Measurements from ENCODE around the gene KLRF2.

Gene KLRF2

DNA sequence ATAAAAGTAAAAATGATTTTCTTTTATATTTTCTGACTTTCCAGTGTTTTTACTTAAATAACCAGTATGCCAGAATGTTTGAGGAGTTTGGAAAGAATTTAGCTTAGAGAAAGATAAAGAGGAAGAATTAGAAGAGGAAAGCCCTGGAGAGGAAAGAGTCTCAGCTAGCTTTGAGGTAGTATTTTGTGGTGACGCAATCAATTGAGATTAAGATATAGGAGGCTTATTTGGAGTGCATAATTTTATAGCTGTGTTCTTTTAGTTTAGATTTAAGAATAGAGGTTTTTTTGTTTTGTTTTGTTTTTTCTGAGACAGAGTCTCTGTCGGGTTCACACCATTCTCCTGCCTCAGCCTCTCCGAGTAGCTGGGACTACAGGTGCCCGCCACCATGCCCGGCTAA lies 30.2 kb upstream of the KLRF2 start:
- Histone ChIP-seq H2BK15ac (ENCODE audit: low read depth, poor library complexity, severe bottlenecking) (no peak overlapping the region), H3K36me3 (ENCODE audit: control insufficient read depth in 1 of 2, insufficient read depth in 2 of 2, low read depth in 1 of 2, low read length in 2 of 2) (peaks cover 0 to 46% of the 10 kb centered on the region in 2 experiments), H2BK12ac (ENCODE audit: low read length in 2 of 2) (no peak overlapping the region), H3K23ac (ENCODE audit: low read length in 2 of 2) (no peak overlapping the region), H4K91ac (ENCODE audit: low read length) (no peak overlapping the region), H2BK5ac (ENCODE audit: low read depth, low read length, poor library complexity, severe bottlenecking) (no peak overlapping the region), H3K27me3 (ENCODE audit: control insufficient read depth in 1 of 2, insufficient read depth in 1 of 2, low read length in 2 of 2) (no peaks in the 10 kb centered on the region), H3K4me1 (ENCODE audit: control insufficient read depth, insufficient read depth, low read depth, low read length) (no peaks in the 10 kb centered on the region), H2BK120ac (ENCODE audit: low read depth, low read length) (no peak overlapping the region), H3K4me2 (ENCODE audit: low read length, poor library complexity, severe bottlenecking) (no peak overlapping the region), H3K14ac (ENCODE audit: low read length in 2 of 2) (no peak overlapping the region), H3K9me3 (ENCODE audit: control insufficient read depth, low read length) (peaks cover 17% of the 10 kb centered on the region), H3K18ac (ENCODE audit: low read depth in 1 of 2, low read length in 2 of 2) (no peak overlapping the region), H3K4ac (ENCODE audit: low read depth in 1 of 2, low read length in 2 of 2) (no peak overlapping the region), H3K4me3 (ENCODE audit: insufficient read depth in 1 of 2, low read depth in 1 of 2, low read length in 2 of 2) (no peak overlapping the region), H2AFZ (ENCODE audit: low read depth, low read length) (no peak overlapping the region), H4K8ac (ENCODE audit: low read length) (no peak overlapping the region), H3K27ac (ENCODE audit: low read length, poor library complexity, severe bottlenecking) (no peak overlapping the region), H2AK5ac (ENCODE audit: low read length, severe bottlenecking) (no peak overlapping the region), H3K79me1 (replicated peaks; ENCODE audit: low read length, poor library complexity, severe bottlenecking) (no peaks in the 10 kb centered on the region), H3K9ac (ENCODE audit: low read length) (no peak overlapping the region)
- 94% methylated on average over 5 of the region's 5 CpGs for WGBS
- no peak for DNase-seq

DNA sequence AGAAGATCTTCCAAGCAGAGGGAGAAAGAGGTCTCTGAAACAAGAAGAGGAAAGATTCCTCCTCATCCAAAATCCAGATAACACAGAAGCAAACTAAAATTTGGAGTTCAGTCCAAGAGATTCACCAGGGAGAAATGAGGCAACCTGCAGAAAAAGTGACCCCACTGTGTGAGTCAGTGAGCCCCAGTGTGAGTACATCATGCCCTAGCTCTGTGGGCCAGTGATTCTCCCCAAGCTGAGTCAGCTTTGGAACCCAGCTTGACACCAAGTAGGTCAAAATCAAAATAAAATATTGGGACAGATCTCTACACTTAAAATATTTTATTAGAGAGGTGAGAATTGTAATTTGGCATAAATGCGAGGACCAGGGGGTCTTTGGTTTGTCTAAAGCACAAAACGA lies 29.4 kb upstream of the KLRF2 start:
- Histone ChIP-seq H3K14ac (ENCODE audit: low read length in 2 of 2) (no peak overlapping the region), H3K4ac (ENCODE audit: low read depth in 1 of 2, low read length in 2 of 2) (no peak overlapping the region), H4K91ac (ENCODE audit: low read length) (no peak overlapping the region), H2BK5ac (ENCODE audit: low read depth, low read length, poor library complexity, severe bottlenecking) (no peak overlapping the region), H3K36me3 (ENCODE audit: control insufficient read depth in 1 of 2, insufficient read depth in 2 of 2, low read depth in 1 of 2, low read length in 2 of 2) (peaks cover 0 to 55% of the 10 kb centered on the region in 2 experiments), H3K23ac (ENCODE audit: low read length in 2 of 2) (no peak overlapping the region), H3K27me3 (ENCODE audit: control insufficient read depth in 1 of 2, insufficient read depth in 1 of 2, low read length in 2 of 2) (no peaks in the 10 kb centered on the region), H2BK12ac (ENCODE audit: low read length in 2 of 2) (no peak overlapping the region), H3K9me3 (ENCODE audit: control insufficient read depth, low read length) (peaks cover 17% of the 10 kb centered on the region), H3K4me3 (ENCODE audit: insufficient read depth in 1 of 2, low read depth in 1 of 2, low read length in 2 of 2) (no peak overlapping the region), H4K8ac (ENCODE audit: low read length) (no peak overlapping the region), H3K4me1 (ENCODE audit: control insufficient read depth, insufficient read depth, low read depth, low read length) (no peaks in the 10 kb centered on the region), H2AK5ac (ENCODE audit: low read length, severe bottlenecking) (no peak overlapping the region), H2AFZ (ENCODE audit: low read depth, low read length) (no peak overlapping the region), H3K9ac (ENCODE audit: low read length) (no peak overlapping the region), H3K79me1 (replicated peaks; ENCODE audit: low read length, poor library complexity, severe bottlenecking) (no peaks in the 10 kb centered on the region), H3K18ac (ENCODE audit: low read depth in 1 of 2, low read length in 2 of 2) (no peak overlapping the region), H3K4me2 (ENCODE audit: low read length, poor library complexity, severe bottlenecking) (no peak overlapping the region), H3K27ac (ENCODE audit: low read length, poor library complexity, severe bottlenecking) (no peak overlapping the region), H2BK120ac (ENCODE audit: low read depth, low read length) (no peak overlapping the region), H2BK15ac (ENCODE audit: low read depth, poor library complexity, severe bottlenecking) (no peak overlapping the region)
- WGBS = 96% methylated on average over 2 of the region's 2 CpGs
- no peak for DNase-seq

DNA sequence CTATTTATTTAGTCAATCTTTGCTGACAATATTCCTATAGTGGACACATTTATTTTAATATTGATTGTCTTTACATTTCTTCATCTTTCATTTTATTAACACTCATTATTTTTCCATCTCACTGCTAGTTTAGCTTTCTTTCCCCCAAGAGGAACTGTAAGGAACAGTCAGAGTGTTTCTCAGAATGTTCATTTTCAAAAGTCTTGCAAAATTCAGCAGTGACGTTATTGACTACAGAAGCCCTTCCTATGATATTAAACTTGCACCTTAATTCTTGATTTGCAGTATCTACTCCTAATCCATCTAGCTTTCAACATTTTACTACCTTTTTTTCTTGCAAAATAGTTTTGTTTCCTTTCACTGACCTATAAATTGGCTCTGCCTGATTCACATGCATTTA lies 25.1 kb upstream of the KLRF2 start:
- Histone ChIP-seq H3K4ac (ENCODE audit: low read depth in 1 of 2, low read length in 2 of 2) (no peak overlapping the region), H3K18ac (ENCODE audit: low read depth in 1 of 2, low read length in 2 of 2) (no peak overlapping the region)
- 95% methylated on average over 1 of the region's 1 CpG for WGBS

DNA sequence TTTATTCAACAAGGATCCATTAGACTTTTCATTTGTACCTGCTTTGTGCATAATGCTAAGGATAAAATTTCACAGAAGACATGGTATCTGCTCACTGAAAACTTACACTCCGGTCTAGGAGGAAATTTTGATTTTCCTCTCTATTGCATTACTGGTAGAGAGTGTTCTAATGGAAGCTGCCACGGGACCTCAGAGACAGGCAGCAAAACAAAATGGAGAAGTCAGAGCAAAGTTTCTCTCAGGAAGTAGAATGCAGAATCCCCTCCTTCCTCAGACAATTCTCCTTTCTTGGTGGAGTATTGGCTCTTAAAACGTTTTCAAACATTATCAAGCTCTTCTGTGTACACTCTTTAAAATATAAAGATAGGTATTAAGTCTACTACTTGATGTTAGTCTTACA lies 24.4 kb upstream of the KLRF2 start:
- no peak overlapping the region for H3K18ac ChIP-seq (ENCODE audit: low read depth in 1 of 2, low read length in 2 of 2)
- no peak overlapping the region for H2BK12ac ChIP-seq (ENCODE audit: low read length in 2 of 2)
- H3K4me1 ChIP-seq (ENCODE audit: control insufficient read depth, insufficient read depth, low read depth, low read length) = no peaks in the 10 kb centered on the region
- no peak overlapping the region for H3K9ac ChIP-seq (ENCODE audit: low read length)
- H3K14ac ChIP-seq (ENCODE audit: low read length in 2 of 2) = no peak overlapping the region
- H3K9me3 ChIP-seq (ENCODE audit: control insufficient read depth, low read length) = no peaks in the 10 kb centered on the region
- H3K4ac ChIP-seq (ENCODE audit: low read depth in 1 of 2, low read length in 2 of 2) = no peak overlapping the region
- H2AK5ac ChIP-seq (ENCODE audit: low read length, severe bottlenecking) = no peak overlapping the region
- no peak overlapping the region for H3K4me2 ChIP-seq (ENCODE audit: low read length, poor library complexity, severe bottlenecking)
- no peaks in the 10 kb centered on the region for H3K79me1 ChIP-seq (replicated peaks; ENCODE audit: low read length, poor library complexity, severe bottlenecking)
- H2AFZ ChIP-seq (ENCODE audit: low read depth, low read length) = no peak overlapping the region
- no peak for DNase-seq
- no peak overlapping the region for H4K8ac ChIP-seq (ENCODE audit: low read length)
- H2BK15ac ChIP-seq (ENCODE audit: low read depth, poor library complexity, severe bottlenecking) = no peak overlapping the region
- no peaks in the 10 kb centered on the region for H3K27me3 ChIP-seq (ENCODE audit: control insufficient read depth in 1 of 2, insufficient read depth in 1 of 2, low read length in 2 of 2)
- H4K91ac ChIP-seq (ENCODE audit: low read length) = no peak overlapping the region
- peaks cover 0 to 67% of the 10 kb centered on the region in 2 experiments for H3K36me3 ChIP-seq (ENCODE audit: control insufficient read depth in 1 of 2, insufficient read depth in 2 of 2, low read depth in 1 of 2, low read length in 2 of 2)
- no peak overlapping the region for H2BK5ac ChIP-seq (ENCODE audit: low read depth, low read length, poor library complexity, severe bottlenecking)
- H3K23ac ChIP-seq (ENCODE audit: low read length in 2 of 2) = no peak overlapping the region
- no peak overlapping the region for H2BK120ac ChIP-seq (ENCODE audit: low read depth, low read length)
- 94% methylated on average over 2 of the region's 3 CpGs for WGBS
- no peak overlapping the region for H3K4me3 ChIP-seq (ENCODE audit: insufficient read depth in 1 of 2, low read depth in 1 of 2, low read length in 2 of 2)
- H3K27ac ChIP-seq (ENCODE audit: low read length, poor library complexity, severe bottlenecking) = no peak overlapping the region

More for the DNA sequence above, 25.1 kb upstream of the KLRF2 start:
- no peaks in the 10 kb centered on the region for H3K4me1 ChIP-seq (ENCODE audit: control insufficient read depth, insufficient read depth, low read depth, low read length)
- no peak overlapping the region for H2AK5ac ChIP-seq (ENCODE audit: low read length, severe bottlenecking)
- H3K27me3 ChIP-seq (ENCODE audit: control insufficient read depth in 1 of 2, insufficient read depth in 1 of 2, low read length in 2 of 2) = no peaks in the 10 kb centered on the region
- H4K91ac ChIP-seq (ENCODE audit: low read length) = no peak overlapping the region
- H3K36me3 ChIP-seq (ENCODE audit: control insufficient read depth in 1 of 2, insufficient read depth in 2 of 2, low read depth in 1 of 2, low read length in 2 of 2) = peaks cover 0 to 71% of the 10 kb centered on the region in 2 experiments
- no peak overlapping the region for H3K23ac ChIP-seq (ENCODE audit: low read length in 2 of 2)
- no peak overlapping the region for H3K14ac ChIP-seq (ENCODE audit: low read length in 2 of 2)
- no peak for DNase-seq
- H2BK12ac ChIP-seq (ENCODE audit: low read length in 2 of 2) = no peak overlapping the region
- H2BK120ac ChIP-seq (ENCODE audit: low read depth, low read length) = no peak overlapping the region
- H3K9ac ChIP-seq (ENCODE audit: low read length) = no peak overlapping the region
- no peak overlapping the region for H3K27ac ChIP-seq (ENCODE audit: low read length, poor library complexity, severe bottlenecking)
- no peak overlapping the region for H3K4me2 ChIP-seq (ENCODE audit: low read length, poor library complexity, severe bottlenecking)
- no peak overlapping the region for H2BK5ac ChIP-seq (ENCODE audit: low read depth, low read length, poor library complexity, severe bottlenecking)
- H2BK15ac ChIP-seq (ENCODE audit: low read depth, poor library complexity, severe bottlenecking) = no peak overlapping the region
- H2AFZ ChIP-seq (ENCODE audit: low read depth, low read length) = no peak overlapping the region
- no peaks in the 10 kb centered on the region for H3K9me3 ChIP-seq (ENCODE audit: control insufficient read depth, low read length)
- H4K8ac ChIP-seq (ENCODE audit: low read length) = no peak overlapping the region
- no peak overlapping the region for H3K4me3 ChIP-seq (ENCODE audit: insufficient read depth in 1 of 2, low read depth in 1 of 2, low read length in 2 of 2)
- H3K79me1 ChIP-seq (replicated peaks; ENCODE audit: low read length, poor library complexity, severe bottlenecking) = no peaks in the 10 kb centered on the region
